ENCODE results near the gene CACNB1.

DNA sequence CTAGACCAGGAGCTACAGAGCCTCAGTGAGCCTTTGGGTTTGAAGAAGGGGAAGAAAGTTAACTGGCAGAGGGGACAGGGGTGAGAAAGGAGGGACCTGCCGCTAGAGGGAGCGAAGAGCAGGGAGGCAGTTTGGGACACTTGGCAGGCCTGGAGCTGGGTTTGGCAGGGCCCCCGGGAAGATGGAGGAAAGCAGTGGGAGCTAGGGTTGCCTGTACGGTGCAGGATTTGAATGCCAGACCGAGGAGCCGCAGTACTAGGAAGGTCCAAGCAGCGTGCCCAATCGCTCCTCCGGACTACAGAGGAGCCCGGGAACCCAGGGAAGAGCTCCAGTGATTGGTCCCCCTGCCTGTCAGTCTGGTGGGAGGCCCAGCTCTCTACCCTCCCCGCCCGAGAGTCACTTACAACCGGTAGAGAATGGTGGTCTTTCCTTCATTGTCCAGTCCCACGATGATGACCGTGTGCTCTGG is 32.8 kb downstream of the CACNB1 start:
- peak; percentile 44 for TF ChIP-seq POLR2AphosphoS5 (IDR thresholded peaks at IDR 0.05)
- TF ChIP-seq, protein P1, sequence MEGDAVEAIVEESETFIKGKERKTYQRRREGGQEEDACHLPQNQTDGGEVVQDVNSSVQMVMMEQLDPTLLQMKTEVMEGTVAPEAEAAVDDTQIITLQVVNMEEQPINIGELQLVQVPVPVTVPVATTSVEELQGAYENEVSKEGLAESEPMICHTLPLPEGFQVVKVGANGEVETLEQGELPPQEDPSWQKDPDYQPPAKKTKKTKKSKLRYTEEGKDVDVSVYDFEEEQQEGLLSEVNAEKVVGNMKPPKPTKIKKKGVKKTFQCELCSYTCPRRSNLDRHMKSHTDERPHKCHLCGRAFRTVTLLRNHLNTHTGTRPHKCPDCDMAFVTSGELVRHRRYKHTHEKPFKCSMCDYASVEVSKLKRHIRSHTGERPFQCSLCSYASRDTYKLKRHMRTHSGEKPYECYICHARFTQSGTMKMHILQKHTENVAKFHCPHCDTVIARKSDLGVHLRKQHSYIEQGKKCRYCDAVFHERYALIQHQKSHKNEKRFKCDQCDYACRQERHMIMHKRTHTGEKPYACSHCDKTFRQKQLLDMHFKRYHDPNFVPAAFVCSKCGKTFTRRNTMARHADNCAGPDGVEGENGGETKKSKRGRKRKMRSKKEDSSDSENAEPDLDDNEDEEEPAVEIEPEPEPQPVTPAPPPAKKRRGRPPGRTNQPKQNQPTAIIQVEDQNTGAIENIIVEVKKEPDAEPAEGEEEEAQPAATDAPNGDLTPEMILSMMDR (IDR thresholded peaks at IDR 0.05), result peak; percentile 34 to 83 (median 68)
